GM04503 (cell line): ENCODE measurements around the gene GLRX.
"Not testable (repeated sequence)": the region's sequence is repeated elsewhere in the genome, so short reads cannot be mapped to it uniquely, and the experiment has no call there.

ENCODE experiments used
- DNase-seq: peaks from one replicate; pipeline ENCODE4 v3.0.0-alpha.2; 2012; ENCODE audit warnings: low read depth

GLRX gene

DNA sequence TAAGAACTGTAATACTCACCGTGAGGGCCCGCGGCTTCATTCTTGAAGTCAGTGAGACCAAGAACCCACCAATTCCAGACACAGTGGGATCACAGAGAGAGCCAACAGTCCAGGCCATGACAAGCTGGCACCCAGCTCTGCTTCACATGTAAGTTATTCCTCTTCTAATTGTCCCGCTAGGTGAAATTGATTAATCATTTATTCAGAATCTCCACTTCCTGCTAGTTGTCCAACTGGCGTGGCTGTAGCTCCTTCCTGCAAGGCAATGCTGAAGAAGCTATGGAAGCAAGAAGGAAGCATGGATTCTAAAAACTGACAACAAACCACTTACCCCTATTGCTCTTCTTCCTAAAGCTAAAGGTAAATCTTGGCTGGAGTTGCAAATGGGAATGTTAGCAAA lies 30.0 kb upstream of the GLRX start:
- DNase-seq, result no peak

GRCh38 chr5:95851141-95851540 lies 28.6 kb upstream of the GLRX start:
- DNase-seq, result not testable (repeated sequence)

DNA sequence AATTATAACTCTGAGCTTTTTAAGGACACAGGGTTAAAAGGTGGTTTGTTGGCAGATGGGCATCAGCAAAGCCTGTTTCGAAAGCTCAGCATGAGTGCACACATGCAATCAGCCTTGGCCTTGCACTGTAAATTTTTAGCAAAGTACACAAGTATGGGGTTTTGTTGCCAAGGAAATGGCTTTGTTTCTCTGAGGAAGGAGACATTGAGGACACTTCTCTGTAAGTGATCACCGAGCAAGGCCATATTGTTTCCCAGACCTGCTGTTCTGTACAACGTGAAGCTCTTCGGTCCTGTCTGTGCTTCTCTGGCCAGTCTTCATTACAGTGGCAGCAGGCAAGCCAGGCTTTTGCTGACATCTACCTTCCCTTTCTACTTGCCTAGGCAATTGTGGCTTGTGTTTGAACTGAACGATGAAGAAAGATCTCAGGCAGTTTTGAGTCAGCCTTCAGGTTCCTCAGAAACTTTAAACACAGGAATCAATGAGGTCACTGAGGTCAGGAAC lies 27.9 kb upstream of the GLRX start:
- DNase-seq, result no peak

GRCh38 chr5:95848701-95849100 lies 26.2 kb upstream of the GLRX start:
- no peak for DNase-seq

GRCh38 chr5:95847261-95847592 lies 24.7 kb upstream of the GLRX start:
- DNase-seq, result no peak

GRCh38 chr5:95846554-95847260 lies 24.2 kb upstream of the GLRX start:
- DNase-seq, result no peak

- DNase-seq, result no peak
Measured at GRCh38 chr5:95845391-95845790, 22.9 kb upstream of the GLRX start.

DNA sequence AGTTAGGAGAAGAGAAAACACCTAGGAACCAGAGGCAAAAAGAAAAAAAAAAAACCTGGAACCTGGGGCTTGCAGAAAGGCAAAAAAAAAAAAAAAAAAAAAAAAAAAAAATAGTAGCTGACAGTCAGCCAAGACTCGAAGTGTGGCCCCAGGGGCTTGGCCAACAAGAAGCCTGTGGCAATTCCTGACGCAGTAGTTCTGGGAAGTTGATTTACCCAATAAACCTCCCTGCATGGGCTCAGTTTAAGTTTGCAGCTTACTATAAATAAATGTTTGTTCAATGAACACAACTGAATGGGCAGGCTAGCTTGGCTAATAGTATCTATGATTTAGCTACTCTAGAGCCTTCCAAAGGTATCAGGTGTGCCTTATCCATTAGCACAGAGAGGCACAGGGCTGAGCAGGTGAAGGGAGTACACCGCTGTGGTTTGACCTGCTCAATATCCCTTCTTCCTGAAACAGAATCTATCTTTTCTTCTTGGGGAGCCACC lies 21.3 kb upstream of the GLRX start:
- DNase-seq, result no peak

DNA sequence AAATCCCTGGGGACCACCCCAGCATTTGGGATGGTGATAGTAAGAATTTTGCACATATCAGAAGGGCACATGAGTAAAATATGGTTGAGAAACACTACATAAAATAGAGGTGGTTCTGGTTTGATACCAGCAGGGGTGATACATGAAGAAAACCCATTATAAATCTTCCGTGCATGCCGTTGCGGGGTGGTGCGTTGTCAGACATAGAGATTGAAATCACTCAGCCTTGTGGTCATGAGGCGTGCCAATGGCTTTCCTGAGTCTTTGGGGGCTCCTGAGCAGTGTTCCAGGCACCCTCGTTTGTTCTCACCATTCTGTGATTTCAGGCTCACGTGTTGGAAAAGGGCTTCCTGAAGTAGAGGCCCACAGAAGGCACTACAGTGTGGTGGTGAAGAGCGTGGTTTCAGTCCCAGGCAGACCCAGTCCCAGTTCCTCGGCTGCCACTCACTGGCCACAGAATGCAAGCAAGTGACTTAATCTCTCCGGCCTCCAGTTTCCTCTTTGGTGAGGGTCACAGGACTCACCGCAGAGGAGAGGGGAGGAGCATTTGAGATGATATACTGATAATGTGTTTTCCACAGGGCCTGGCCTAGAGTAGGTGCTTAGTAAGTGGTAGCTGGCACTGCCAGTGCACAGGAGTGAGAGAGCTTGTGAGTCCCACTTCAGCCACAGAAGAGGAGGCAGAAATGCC lies 20.5 kb upstream of the GLRX start:
- DNase-seq, result no peak

DNA sequence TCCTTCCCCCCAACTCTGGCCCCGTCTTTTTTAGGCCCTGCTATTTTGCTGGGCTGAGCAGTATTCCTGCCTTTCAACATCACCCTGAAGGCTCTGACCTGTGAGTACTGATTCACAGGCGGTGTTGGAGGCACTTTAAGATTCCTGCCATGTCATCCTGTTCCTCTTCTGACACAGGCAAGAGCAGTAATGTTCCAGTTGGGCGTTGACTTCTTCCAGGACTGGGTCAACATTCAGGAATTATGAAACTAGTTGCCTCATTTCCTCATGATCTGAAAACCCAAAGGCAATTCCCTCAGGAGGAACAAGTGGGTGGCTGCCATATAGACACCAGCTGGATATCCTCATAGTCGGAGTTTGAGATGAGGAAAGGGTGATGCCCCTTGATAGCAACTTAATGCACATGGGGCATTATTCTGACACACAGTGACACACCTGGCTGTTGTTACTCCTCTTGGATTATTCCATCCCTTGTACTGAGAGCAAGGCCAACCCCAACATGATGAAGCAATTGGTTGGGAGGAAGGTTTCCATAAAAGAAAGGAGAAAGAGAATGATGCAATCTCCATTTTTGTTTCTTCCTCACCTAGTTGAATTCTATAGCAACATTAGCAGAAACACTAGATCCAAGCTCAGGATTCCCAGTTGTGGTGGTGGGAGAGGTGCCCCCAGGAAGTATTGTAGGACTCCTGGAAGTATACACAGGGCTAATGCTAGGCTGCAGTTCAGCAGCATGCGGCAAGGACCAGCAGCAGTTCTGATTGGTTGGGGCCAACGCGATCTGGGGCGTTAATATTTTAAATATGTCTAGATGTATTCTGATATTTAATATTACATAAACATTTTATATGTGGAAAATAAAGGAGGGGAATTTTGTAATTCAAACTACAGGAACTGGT lies 19.6 kb upstream of the GLRX start:
- DNase-seq, result peak; percentile 67

DNA sequence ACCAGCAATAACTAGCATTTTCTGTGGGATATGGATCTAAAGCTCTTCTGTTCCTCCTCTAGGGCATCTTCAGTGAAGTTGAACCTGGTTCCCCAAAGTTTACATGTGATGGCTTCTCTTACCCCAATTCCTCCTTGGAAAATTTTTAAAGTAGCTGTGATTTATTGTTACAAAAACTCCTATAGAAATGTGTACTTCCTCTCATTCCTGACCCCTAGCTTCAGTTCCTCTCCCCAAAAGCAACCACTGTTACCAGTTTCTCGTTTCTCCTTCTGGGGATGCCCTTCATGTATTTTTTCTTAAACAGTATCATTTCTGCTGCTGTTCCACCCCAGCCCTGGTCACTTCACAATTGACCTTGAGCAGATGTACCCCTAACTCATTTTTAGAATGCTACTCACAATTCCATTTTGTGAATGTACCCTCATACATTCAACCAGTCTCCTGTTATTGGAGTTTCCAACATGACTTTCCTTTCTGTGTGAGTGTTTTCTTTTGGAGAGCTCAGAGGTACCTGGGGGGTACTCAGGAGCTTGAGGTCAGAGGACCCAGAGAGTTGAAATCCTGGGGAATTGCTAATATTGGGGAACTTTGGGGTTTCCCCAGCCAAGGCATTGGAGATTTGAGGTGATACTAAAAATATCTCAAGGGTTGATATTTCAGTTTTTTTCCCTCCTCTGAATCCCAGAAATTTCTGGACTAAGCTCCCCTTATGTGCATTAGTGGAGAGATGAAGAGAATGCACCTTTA lies 18.6 kb upstream of the GLRX start:
- DNase-seq, result no peak

- no peak for DNase-seq
Measured at GRCh38 chr5:95839658-95840057, 17.1 kb upstream of the GLRX start.

DNA sequence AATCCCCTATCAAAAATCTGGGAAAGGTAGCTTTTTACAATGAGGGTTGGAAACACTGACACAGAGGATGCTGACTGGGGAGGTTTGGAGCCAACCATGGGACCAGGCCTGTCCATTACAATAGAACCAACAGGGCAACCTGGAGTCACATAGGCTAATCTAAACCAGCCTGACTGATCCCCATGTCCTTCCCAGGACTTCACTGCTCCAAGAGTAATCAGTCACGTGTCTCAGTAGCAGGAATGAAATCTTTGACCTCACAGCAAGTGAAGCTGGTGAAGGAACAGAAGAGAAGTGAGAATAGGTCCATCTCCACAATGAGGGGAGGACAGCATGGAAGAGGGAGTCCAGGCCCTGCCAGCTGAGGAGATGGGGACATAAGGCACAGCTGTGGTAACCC lies 16.0 kb upstream of the GLRX start:
- no peak for DNase-seq

DNA sequence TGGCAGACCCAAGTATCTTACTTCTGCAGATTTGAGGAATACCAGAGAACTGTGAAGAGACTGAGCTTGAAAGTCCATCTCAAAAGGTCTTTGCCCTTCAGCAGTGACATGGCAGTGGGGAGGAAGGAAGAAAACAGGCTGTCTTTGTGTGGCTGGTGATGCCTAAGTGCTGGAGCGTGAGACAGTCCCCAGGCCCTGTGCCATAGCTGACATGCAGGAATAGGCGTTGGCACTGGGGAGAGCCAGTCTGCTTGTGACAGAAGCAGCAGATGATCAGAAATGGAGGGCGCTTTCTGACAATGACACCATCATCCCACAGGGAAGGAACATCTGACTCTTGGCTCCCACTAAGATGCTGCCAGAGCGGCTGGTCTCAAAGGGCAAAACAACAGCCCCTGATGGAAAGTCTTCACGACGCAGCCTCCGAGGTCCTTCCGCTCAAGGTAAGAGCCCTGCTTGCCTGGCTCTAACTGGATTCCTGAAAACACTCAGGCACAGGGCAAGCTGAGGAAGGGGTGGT lies 15.5 kb upstream of the GLRX start:
- DNase-seq, result no peak

- no peak for DNase-seq
Measured at GRCh38 chr5:95837492-95837891, 15.0 kb upstream of the GLRX start.

DNA sequence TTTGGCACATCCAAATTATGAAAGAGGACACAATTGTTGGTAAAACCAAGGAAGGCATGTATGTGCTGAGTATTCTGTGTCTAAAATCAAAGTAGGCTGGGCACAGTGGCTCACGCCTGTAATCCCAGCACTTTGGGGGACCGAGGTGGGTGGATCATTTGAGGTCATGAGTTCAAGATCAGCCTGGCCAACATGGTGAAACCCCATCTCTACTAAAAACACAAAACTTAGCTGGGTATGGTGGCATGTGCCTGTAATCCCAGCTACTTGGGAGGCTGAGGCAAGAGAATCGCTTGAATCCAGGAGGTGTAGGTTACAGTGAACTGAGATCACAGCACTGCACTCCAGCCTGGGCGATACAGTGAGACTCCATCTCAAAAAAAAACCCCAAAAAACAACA lies 14.4 kb upstream of the GLRX start:
- DNase-seq, result not testable (repeated sequence)

- DNase-seq, result no peak
Measured at GRCh38 chr5:95836544-95836943, 14.0 kb upstream of the GLRX start.

DNA sequence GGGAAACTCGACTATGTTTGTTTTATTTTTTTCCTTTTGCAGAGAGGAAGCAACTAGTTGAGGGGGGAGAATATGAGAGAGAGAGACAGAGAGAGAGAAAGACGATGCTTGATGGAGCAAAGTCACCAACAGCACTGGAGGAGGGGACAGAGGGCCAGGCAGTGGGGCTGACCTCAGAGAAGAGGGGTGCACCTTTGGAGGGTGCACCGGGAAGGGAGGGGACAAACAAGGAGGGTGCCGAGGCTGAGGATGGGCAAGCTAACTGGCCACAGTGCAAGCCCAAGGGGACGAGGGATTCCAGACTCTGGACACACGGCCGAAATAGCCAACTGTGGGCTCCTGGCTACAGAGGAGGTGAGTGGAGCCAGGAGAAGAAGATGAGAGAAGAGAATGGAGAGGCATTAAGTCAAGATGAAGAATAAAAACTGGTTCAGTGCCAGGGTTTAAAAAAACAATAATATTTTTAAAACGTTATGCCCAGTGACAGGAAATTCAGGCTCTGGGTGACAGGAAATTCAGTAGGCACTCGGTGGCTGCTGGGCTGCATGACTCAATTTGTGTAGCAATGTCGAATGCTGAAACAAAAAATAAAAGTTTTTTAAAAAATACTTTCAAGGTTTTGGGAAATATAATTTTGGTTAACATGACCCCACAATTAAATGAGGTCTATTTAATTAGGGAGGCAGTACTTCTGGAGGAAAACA lies 13.3 kb upstream of the GLRX start:
- no peak for DNase-seq

DNA sequence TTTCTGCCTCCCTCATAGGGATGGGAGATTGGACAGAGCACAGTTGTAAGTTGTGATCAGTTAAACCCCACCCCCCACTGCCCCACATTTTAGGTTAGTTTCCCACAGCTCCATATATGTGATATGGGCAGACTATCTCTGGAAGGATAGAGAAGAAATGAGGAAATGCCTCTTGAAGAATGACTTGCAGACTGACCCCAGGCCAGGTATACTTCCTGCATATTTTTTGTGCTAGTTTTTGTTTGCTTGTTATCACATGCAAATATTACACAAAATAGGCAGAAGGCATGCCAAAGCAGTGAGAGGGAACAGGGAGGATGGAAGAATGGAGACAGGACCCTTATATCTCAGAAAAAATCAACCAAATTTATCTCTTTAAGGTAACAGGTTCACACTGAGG lies 10.1 kb upstream of the GLRX start:
- no peak for DNase-seq

- DNase-seq, result no peak
Measured at GRCh38 chr5:95830226-95830625, 7.7 kb upstream of the GLRX start.

DNA sequence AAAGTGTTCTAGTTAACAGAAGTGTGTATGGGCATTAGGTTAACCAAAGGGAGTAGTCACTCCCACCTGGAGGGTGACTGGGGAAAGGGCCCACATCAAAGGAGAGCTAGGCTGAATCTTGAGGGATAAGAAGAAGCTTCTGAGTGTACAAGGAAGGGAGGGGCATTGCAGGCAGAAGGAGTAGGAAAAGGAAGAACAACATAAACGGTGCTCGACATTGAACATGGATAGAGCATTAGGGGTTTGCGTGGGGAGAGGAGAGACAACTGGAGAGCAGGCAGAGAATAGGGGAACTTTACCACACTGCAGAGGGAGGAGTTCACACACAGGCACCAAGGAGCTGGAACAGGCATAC lies 5.3 kb upstream of the GLRX start:
- DNase-seq, result no peak
